NB4 (cell line): ENCODE data around the gene CMYA5.

Experiments used
- DNase-seq: peaks from one replicate; pipeline ENCODE4 v3.0.0; 2010; ENCODE audit warnings: low read depth
- H3K4me3 ChIP-seq: one replicate; pipeline ENCODE4 v1.5.1; 2011; ENCODE audit warnings: mild to moderate bottlenecking, low read depth, low read length, moderate library complexity
- MYC ChIP-seq: IDR thresholded peaks from 2 replicates; pipeline ENCODE4 v1.6.1; 2011; ENCODE audit warnings: low read depth, low read length
- POLR2A ChIP-seq: IDR thresholded peaks from 2 replicates; pipeline ENCODE4 v1.6.1; 2011; ENCODE audit warnings: mild to moderate bottlenecking; ENCODE audit not compliant: insufficient read length; ENCODE audit errors: extremely low read depth
- TF ChIP-seq, protein P1 (sequence below): IDR thresholded peaks from 2 replicates; pipeline ENCODE4 v1.6.1; 2011; ENCODE audit warnings: low read depth, low read length
- TF ChIP-seq, protein P2 (sequence below): IDR thresholded peaks from one replicate; pipeline ENCODE4 v1.5.1; 2012; ENCODE audit warnings: low read depth, low read length

The CMYA5 gene

DNA sequence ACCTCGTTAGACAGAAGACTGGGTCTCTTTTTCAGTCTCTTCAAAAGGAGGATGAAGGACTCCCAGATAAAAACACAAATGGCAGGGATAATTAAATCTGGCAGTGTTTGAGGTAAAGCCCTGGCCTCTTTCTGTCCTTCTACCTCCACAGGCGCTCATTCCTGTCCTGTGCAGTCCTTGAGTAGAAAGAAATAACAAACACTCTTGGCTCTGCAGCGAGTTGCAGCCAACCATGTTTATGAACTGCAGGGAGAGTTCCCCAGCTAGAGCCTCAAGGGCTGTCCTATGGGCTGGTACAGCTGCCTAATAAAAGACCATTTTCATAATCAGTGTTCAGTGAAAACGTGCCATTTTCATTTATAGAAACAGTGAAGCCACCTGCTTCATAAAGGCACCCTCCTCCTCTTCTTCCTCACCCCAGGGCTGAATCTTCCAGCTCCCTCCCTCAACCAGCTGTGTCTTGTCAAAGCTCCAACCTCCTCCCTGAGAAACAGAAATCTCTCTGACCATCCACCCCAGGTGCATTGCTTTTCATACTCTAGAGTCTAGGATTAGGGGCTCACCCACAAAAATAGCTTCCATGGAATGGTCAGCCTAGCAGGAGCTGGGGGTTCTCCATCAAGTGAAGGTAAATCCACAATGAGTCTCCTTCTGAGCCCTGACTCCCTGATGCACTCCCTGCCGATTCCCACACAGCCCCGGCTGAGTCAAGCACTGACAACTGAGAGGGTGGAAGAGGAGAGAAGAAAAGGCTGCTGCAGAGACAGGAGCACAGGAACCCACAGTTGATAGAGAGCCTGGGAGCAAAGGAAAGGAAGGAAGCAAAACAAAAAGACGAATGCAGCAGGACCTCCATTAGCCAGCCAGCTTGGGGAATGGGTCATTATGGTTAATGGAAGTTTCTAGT is 150.7 kb downstream of the CMYA5 start:
- TF ChIP-seq, protein P1, sequence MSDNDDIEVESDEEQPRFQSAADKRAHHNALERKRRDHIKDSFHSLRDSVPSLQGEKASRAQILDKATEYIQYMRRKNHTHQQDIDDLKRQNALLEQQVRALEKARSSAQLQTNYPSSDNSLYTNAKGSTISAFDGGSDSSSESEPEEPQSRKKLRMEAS: no peak
- no peak for TF ChIP-seq MYC
- TF ChIP-seq POLR2A: no peak
- TF ChIP-seq, protein P2, sequence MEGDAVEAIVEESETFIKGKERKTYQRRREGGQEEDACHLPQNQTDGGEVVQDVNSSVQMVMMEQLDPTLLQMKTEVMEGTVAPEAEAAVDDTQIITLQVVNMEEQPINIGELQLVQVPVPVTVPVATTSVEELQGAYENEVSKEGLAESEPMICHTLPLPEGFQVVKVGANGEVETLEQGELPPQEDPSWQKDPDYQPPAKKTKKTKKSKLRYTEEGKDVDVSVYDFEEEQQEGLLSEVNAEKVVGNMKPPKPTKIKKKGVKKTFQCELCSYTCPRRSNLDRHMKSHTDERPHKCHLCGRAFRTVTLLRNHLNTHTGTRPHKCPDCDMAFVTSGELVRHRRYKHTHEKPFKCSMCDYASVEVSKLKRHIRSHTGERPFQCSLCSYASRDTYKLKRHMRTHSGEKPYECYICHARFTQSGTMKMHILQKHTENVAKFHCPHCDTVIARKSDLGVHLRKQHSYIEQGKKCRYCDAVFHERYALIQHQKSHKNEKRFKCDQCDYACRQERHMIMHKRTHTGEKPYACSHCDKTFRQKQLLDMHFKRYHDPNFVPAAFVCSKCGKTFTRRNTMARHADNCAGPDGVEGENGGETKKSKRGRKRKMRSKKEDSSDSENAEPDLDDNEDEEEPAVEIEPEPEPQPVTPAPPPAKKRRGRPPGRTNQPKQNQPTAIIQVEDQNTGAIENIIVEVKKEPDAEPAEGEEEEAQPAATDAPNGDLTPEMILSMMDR: no peak
- H3K4me3 ChIP-seq: no peak overlapping the region
- DNase-seq: no peak

DNA sequence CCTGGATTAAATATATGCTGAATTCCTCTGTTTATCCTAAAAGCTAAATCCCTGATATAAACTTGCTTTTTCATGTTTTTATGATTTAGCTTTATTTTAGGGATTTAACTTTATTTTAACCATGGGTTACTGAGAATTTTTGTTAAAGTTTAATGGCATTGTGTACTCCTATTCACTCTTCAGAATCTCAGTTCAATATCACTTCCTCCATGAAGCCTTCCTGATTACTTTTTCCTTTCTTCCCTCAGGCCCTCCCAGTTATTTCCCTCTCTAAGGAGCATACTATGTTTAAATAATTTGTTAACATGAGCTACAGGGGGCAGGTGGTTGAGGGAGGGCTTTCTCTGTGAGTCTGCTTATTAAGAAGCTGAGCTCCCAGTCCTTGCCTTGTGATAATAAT is 151.5 kb downstream of the CMYA5 start:
- H3K4me3 ChIP-seq: no peak overlapping the region
- DNase-seq: no peak
- TF ChIP-seq, protein P1: no peak
- TF ChIP-seq MYC (no peak), POLR2A (no peak)
- TF ChIP-seq, protein P2: no peak

DNA sequence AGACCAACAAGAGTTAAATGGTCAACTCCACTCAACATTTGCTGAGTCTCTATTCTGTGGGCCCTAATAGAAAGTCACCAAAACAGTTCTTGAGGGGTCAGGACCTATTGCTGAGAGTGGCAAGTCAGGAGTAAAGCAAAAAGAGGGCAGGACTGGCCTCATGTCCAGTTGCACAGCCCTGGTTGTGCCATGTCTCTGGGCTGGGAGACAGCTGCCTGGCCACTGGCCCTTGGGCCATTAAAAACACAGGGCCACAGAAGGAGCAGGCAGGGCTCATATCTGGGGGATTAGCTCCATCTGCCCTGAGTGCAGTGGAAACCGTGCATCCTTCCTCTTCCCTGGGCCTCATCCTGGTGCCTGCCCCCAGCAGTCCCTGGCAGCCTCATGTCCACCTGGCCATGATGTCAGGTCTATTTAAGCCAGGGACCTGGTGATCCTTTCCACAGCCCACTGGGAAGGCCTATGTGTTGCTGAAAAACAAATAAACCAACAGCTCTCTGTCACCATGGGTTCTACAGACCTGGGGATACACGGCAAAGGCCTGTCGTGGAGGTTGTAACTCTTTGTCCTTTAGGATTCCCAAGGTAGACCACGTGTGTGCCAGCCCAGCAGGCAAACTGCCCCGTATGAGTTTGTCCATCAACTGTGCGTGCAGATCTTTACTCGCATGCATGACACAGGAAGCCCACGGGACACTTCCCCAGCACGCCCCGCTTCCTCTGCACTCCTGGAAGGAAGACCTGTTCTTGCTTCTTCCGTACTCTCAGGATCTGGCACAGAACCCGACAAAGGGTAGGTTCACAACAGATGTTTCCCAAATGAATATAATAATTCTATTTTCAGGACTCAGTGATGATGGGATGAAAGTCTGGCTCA is 152.6 kb downstream of the CMYA5 start:
- TF ChIP-seq, protein P2: no peak
- TF ChIP-seq POLR2A (no peak), MYC (no peak)
- TF ChIP-seq, protein P1: no peak
- no peak for DNase-seq
- no peak overlapping the region for H3K4me3 ChIP-seq

DNA sequence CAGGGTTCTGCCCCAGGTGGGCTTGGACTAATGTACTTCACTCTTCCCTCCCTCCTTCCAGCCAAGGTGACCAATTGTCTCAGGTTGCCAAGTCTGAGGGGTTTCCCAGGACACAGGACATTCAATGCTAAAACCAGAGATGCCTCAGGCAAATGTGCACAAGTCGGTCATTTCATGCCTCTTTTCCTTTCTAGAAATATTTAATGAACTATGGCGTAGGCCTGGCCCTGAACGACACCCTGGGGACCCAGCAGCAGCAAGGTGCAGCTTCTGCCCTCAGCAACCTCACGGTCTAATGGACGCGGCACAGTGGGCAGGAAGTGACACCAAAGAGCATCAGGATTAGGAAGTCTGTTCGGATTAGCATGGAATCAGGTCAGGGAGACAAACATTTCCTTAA is 153.4 kb downstream of the CMYA5 start:
- TF ChIP-seq POLR2A (no peak), MYC (no peak)
- TF ChIP-seq, protein P2: no peak
- TF ChIP-seq, protein P1: no peak
- no peak overlapping the region for H3K4me3 ChIP-seq
- no peak for DNase-seq

DNA sequence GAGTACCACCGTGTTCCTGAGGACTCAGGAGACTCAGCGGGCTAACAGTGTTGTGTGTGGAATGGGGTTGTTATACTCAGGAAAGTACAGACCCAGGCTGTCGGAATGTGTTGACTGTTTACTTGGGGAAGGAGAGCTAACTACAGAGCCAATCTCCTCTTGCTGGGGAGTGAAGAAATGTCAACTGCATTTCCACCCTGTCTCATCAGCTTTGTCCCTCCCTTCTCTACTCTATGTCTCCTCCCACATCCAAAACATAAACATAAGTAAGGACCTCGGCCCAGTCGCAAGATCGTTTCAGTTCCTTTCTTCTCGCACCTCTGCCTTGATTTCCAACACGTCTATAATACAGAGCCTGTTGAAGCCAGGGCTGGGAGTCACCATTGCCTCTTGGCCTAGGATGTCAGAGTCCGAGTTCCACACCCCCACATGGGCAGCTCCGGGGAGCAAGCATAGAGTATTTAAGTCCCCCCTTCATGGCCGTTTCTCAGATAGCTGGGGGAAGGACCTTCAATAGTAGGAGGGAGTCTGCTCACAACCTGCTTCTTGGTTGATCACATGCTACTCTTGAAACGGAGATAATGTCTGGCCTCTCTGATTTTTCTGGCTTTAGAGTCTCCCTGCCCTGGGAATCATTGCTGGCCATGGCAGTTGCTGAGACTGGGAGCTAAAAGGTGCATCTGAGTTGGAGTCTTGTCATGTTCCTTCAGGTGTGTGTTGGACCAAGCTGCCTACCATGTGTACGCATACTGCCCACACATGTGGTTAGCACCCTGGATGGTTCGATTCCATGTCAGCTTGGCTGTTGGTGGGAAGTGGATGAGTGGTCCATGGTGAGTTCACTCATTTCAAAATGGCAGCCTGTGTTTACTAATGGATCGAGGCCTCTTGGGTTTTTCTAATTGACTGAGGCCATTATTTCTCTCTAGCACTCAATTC is 154.1 kb downstream of the CMYA5 start:
- TF ChIP-seq POLR2A (no peak), MYC (no peak)
- TF ChIP-seq, protein P1: no peak
- TF ChIP-seq, protein P2: no peak
- H3K4me3 ChIP-seq: no peak overlapping the region
- no peak for DNase-seq
